ENCODE results near the gene PSMC3. TPM values are rescaled to one million over a fixed set of nuclear protein-coding genes. Genes with fewer than 3 reads are reported as not detected.

The PSMC3 gene
- total and polyA plus RNA-seq, 2 of the 13 experiments (the other 11 are each of a cell fraction or from before 2014, with no cell fraction given) = 75.8 to 214 TPM

DNA sequence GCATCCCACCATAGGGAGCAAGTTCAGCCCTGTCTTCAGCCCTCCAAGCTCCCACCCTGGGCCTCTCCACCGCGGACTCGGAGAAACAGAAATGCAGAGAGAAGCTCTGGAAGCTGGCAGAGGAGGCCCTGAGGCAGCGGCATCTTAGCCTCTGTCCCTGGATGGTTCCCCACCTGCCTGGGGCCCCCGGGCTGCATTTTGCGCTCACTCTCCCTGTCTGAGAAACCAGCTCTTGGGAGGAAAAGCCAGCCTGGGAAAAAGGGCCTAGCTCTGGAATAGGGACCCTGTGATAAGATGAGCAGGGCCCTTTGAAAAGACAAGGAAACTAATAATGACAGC is 35.8 kb downstream of the PSMC3 start:
- H3K4me2 ChIP-seq (ENCODE audit: low read depth, low read length) = no peak overlapping the region
- POLR2A ChIA-PET = no interaction called here

More for the DNA sequence above, 35.8 kb downstream of the PSMC3 start:
- no peak overlapping the region for H3K4me3 ChIP-seq (replicated peaks in 1 of 3; ENCODE audit: insufficient read depth in 1 of 3, low read depth in 2 of 3, low read length in 3 of 3)
- no peaks in the 10 kb centered on the region for H3K9me3 ChIP-seq (ENCODE audit: low read length)
- ATAC-seq = no peak
- no peak overlapping the region for H3K27ac ChIP-seq (ENCODE audit: extremely low read length, insufficient read depth, low read length)
- in situ Hi-C loops (cut with HindIII; ENCODE audit: extremely low pct_ligation_motif_present, low pct_unique_long_range_greater_than_20kb) = no loop called here
- H3K27me3 ChIP-seq (ENCODE audit: control insufficient read depth in 1 of 2, insufficient read depth in 2 of 2, low read length in 2 of 2) = peaks cover 0 to 5% of the 10 kb centered on the region in 2 experiments; a peak in 2 of 5 replicates
- CTCF ChIA-PET (ENCODE audit: low intra/inter-chr PET ratio, low total read pairs) = no interaction called here
- no peak for FAIRE-seq
- WGBS (ENCODE audit: low lambda C conversion rate) = 83% methylated on average over 6 of the region's 6 CpGs
- H3K79me2 ChIP-seq (ENCODE audit: insufficient read depth, low read length) = no peaks in the 10 kb centered on the region
- intact Hi-C loops (cut with micrococcal nuclease; ENCODE audit: unreplicated experiment) = no loop called here
- peaks cover 58% of the 10 kb centered on the region for H3K4me1 ChIP-seq (ENCODE audit: insufficient read depth, low read length)
- BruUV-seq (replicated peaks) = no TSS peak
- H3K36me3 ChIP-seq (replicated peaks in 1 of 2; ENCODE audit: control insufficient read depth in 1 of 2, insufficient read depth in 2 of 2, low read length in 2 of 2) = no peaks in the 10 kb centered on the region
- DNase-seq (ENCODE audit: low spot score) = no peak
- TF ChIP-seq ZNF33A (CRISPR knock-in tag; IDR thresholded peaks at IDR 0.05; ENCODE audit: borderline replicate concordance) (no peak), NFYC (CRISPR knock-in tag; IDR thresholded peaks at IDR 0.05) (no peak), AGO1 (IDR thresholded peaks at IDR 0.05; ENCODE audit: low read depth, low read length, poor library complexity, severe bottlenecking) (no peak), PHF20 (CRISPR knock-in tag; IDR thresholded peaks at IDR 0.05) (no peak), EZH2 (conservative IDR thresholded peaks at IDR 0.05; ENCODE audit: low read depth, low read length) (no peak), ZNF816 (CRISPR knock-in tag; IDR thresholded peaks at IDR 0.05; ENCODE audit: borderline replicate concordance) (no peak), EEA1 (CRISPR knock-in tag; IDR thresholded peaks at IDR 0.05; ENCODE audit: borderline replicate concordance) (no peak), ZNF180 (CRISPR knock-in tag; IDR thresholded peaks at IDR 0.05; ENCODE audit: borderline replicate concordance, low read depth) (no peak), XBP1 (CRISPR knock-in tag; IDR thresholded peaks at IDR 0.05) (no peak), CBX1 (IDR thresholded peaks at IDR 0.05; ENCODE audit: low read depth) (no peak), AKAP8 (CRISPR knock-in tag; IDR thresholded peaks at IDR 0.05) (no peak)
- TF ChIP-seq, protein P1, sequence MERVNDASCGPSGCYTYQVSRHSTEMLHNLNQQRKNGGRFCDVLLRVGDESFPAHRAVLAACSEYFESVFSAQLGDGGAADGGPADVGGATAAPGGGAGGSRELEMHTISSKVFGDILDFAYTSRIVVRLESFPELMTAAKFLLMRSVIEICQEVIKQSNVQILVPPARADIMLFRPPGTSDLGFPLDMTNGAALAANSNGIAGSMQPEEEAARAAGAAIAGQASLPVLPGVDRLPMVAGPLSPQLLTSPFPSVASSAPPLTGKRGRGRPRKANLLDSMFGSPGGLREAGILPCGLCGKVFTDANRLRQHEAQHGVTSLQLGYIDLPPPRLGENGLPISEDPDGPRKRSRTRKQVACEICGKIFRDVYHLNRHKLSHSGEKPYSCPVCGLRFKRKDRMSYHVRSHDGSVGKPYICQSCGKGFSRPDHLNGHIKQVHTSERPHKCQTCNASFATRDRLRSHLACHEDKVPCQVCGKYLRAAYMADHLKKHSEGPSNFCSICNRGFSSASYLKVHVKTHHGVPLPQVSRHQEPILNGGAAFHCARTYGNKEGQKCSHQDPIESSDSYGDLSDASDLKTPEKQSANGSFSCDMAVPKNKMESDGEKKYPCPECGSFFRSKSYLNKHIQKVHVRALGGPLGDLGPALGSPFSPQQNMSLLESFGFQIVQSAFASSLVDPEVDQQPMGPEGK (CRISPR knock-in tag; IDR thresholded peaks at IDR 0.05) = no peak
- TF ChIP-seq, protein P2, sequence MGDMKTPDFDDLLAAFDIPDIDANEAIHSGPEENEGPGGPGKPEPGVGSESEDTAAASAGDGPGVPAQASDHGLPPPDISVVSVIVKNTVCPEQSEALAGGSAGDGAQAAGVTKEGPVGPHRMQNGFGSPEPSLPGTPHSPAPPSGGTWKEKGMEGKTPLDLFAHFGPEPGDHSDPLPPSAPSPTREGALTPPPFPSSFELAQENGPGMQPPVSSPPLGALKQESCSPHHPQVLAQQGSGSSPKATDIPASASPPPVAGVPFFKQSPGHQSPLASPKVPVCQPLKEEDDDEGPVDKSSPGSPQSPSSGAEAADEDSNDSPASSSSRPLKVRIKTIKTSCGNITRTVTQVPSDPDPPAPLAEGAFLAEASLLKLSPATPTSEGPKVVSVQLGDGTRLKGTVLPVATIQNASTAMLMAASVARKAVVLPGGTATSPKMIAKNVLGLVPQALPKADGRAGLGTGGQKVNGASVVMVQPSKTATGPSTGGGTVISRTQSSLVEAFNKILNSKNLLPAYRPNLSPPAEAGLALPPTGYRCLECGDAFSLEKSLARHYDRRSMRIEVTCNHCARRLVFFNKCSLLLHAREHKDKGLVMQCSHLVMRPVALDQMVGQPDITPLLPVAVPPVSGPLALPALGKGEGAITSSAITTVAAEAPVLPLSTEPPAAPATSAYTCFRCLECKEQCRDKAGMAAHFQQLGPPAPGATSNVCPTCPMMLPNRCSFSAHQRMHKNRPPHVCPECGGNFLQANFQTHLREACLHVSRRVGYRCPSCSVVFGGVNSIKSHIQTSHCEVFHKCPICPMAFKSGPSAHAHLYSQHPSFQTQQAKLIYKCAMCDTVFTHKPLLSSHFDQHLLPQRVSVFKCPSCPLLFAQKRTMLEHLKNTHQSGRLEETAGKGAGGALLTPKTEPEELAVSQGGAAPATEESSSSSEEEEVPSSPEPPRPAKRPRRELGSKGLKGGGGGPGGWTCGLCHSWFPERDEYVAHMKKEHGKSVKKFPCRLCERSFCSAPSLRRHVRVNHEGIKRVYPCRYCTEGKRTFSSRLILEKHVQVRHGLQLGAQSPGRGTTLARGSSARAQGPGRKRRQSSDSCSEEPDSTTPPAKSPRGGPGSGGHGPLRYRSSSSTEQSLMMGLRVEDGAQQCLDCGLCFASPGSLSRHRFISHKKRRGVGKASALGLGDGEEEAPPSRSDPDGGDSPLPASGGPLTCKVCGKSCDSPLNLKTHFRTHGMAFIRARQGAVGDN (CRISPR knock-in tag; IDR thresholded peaks at IDR 0.05) = no peak
- TF ChIP-seq, protein P3, sequence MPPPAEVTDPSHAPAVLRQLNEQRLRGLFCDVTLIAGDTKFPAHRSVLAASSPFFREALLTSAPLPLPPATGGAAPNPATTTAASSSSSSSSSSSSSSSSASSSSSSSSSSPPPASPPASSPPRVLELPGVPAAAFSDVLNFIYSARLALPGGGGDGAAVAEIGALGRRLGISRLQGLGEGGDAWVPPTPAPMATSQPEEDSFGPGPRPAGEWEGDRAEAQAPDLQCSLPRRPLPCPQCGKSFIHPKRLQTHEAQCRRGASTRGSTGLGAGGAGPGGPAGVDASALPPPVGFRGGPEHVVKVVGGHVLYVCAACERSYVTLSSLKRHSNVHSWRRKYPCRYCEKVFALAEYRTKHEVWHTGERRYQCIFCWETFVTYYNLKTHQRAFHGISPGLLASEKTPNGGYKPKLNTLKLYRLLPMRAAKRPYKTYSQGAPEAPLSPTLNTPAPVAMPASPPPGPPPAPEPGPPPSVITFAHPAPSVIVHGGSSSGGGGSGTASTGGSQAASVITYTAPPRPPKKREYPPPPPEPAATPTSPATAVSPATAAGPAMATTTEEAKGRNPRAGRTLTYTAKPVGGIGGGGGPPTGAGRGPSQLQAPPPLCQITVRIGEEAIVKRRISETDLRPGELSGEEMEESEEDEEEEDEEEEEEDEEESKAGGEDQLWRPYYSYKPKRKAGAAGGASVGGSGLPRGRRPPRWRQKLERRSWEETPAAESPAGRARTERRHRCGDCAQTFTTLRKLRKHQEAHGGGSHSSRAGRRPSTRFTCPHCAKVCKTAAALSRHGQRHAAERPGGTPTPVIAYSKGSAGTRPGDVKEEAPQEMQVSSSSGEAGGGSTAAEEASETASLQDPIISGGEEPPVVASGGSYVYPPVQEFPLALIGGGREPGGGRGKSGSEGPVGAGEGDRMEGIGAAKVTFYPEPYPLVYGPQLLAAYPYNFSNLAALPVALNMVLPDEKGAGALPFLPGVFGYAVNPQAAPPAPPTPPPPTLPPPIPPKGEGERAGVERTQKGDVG (CRISPR knock-in tag; IDR thresholded peaks at IDR 0.05; ENCODE audit: borderline replicate concordance) = no peak
- no peaks in the 10 kb centered on the region for H4K20me1 ChIP-seq (ENCODE audit: insufficient read depth, low read length)
- no peak overlapping the region for H3K9ac ChIP-seq (ENCODE audit: insufficient read depth, low read depth, low read length)
- no peak overlapping the region for H2AFZ ChIP-seq (ENCODE audit: low read length)
